ENCODE data around the gene ZNF580. TPM values are rescaled to one million over a fixed set of nuclear protein-coding genes. Genes with fewer than 3 reads are reported as not detected.
A peak's percentile ranks its signal among the peaks of the same experiment; 100 is the strongest.

ZNF580 gene
- total and polyA plus RNA-seq, 9 of the 15 experiments (the other 6 are each of a cell fraction or from before 2014, with no cell fraction given): 2.3 to 47.4 (median 6.0) TPM

GRCh38 chr19:55632463-55632834 is 8.4 kb upstream of the ZNF580 start (continued):
- TF ChIP-seq REST (IDR thresholded peaks at IDR 0.05; ENCODE audit: borderline replicate concordance) (peak; percentile 76; the same call in 1 of the 2 replicates), REST (CRISPR knock-in tag; IDR thresholded peaks at IDR 0.05; ENCODE audit: low read depth) (no peak), ZNF318 (IDR thresholded peaks at IDR 0.05; ENCODE audit: borderline replicate concordance in 1 of 2, low read depth in 1 of 2) (no peak), DEAF1 (CRISPR knock-in tag; IDR thresholded peaks at IDR 0.05) (peak; percentile 71), CREBBP (IDR thresholded peaks at IDR 0.05; ENCODE audit: low read depth, low read length) (no peak), TFAP4 (CRISPR knock-in tag; IDR thresholded peaks at IDR 0.05; ENCODE audit: borderline replicate concordance) (peak; percentile 15; the same call in 1 of the 2 replicates)
